Keratinocyte (primary cell): Measurements from ENCODE around the gene TEX261.

Source experiments
- CTCF ChIP-seq, 3 experiments: IDR thresholded peaks in 1 of 3; conservative IDR thresholded peaks in 1 of 3; optimal IDR thresholded peaks in 1 of 3; 2 replicates in 2 of 3; 3 replicates in 1 of 3; pipeline versions ENCODE3 to v1.5.1; 2011; ENCODE audit warnings: low read length in 3 of 3, mild to moderate bottlenecking in 3 of 3, moderate library complexity in 2 of 3, control low read depth in 1 of 3, inconsistent platforms in 1 of 3; ENCODE audit not compliant: insufficient read depth in 2 of 3; ENCODE audit errors: extremely low read depth in 1 of 3
- EZH2 ChIP-seq: IDR thresholded peaks from one replicate; pipeline ENCODE4 v1.6.1; 2012; ENCODE audit warnings: inconsistent platforms, mild to moderate bottlenecking, low read length, moderate library complexity

- TF ChIP-seq CTCF (optimal IDR thresholded peaks at IDR 0.05 in 1 of 3, IDR thresholded peaks at IDR 0.05 in 1 of 3, conservative IDR thresholded peaks at IDR 0.05 in 1 of 3; ENCODE audit: extremely low read depth in 1 of 3, insufficient read depth in 2 of 3, low read length in 3 of 3): no peak
- TF ChIP-seq EZH2: no peak
These were observed 31.5 kb downstream of the TEX261 start for GRCh38 chr2:70962885-70963878.
